H1 (cell line): ENCODE results near the gene ZNF722. TPM values are rescaled to one million over a fixed set of nuclear protein-coding genes. Genes with fewer than 3 reads are reported as not detected.

Experiments
- CEBPB ChIP-seq: IDR thresholded peaks from 2 replicates; pipeline ENCODE4 v1.6.1; 2012; ENCODE audit warnings: low read depth, low read length
- TEAD4 ChIP-seq: IDR thresholded peaks from 2 replicates; pipeline ENCODE4 v1.6.1; 2012; ENCODE audit warnings: low read depth, low read length, inconsistent platforms, mixed read lengths
- polyA plus RNA-seq, 7 experiments: library from polyadenylated mRNA; depleted of rRNA in 3 of 7; stranded (reverse) in 5 of 7; unstranded in 2 of 7; fragments of >200 nt in 5 of 7; fragments of 200-250 nt in 2 of 7; gene quantifications; 1 replicate in 5 of 7; 2 replicates in 1 of 7; 4 replicates in 1 of 7; pipeline versions ENCODE4 v1.2.1 to v1.2.3, GENCODE V29; 2011 to 2013; ENCODE audit warnings: missing spikeins in 2 of 7, mixed read lengths in 2 of 7
- total RNA-seq: library from RNA; stranded (reverse); fragmentation: NEBNext Ultra II Directional; extraction: Animal tissue kit (Norgen Biotek cat#: 25700); gene quantifications from 2 replicates; pipeline ENCODE4 v1.2.1, GENCODE V29; 2021

ZNF722 gene
- total and polyA plus RNA-seq, 2 of the 8 experiments (the other 6 are each of a cell fraction or from before 2014, with no cell fraction given) = not detected

DNA sequence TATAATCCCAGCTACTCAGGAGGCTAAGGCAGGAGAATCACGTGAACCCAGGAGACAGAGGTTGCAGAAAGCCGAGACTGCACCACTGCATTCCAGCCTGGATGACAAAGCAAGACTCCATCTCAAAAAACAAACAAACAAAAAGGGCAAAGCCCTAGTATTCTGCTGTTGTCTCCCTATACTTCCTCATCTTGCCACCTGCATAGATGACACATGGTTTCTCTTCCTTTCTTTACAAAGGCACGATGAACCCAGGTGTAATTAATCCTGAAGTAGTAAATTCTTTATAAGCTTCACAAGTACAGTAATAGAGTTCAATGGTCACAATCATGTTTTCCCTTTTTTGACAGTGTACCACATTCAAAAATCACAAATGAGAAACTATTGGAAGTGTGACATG is 36.7 kb downstream of the ZNF722 start (continued):
- TF ChIP-seq TEAD4 = no peak
- no peak for TF ChIP-seq CEBPB
